GM12873 (cell line): ENCODE measurements around the gene MGAT5B.

Experiments used
- CTCF ChIP-seq: IDR thresholded peaks from 2 replicates; pipeline ENCODE4 v1.5.1; 2012; ENCODE audit warnings: low read depth, mild to moderate bottlenecking, moderate library complexity, low read length, control low read depth; ENCODE audit not compliant: insufficient read depth; ENCODE audit errors: missing control alignments

Gene MGAT5B

GRCh38 chr17:76962858-76963257 lies 94.7 kb downstream of the MGAT5B start:
- TF ChIP-seq CTCF, result no peak

- TF ChIP-seq CTCF, result no peak
Measured at GRCh38 chr17:76966016-76966415, 97.8 kb downstream of the MGAT5B start.

GRCh38 chr17:76966486-76967181 lies 98.4 kb downstream of the MGAT5B start:
- TF ChIP-seq CTCF, result no peak

GRCh38 chr17:76967762-76968161 lies 99.6 kb downstream of the MGAT5B start:
- no peak for TF ChIP-seq CTCF

- TF ChIP-seq CTCF, result no peak
Measured at GRCh38 chr17:76968707-76969597, 100.7 kb downstream of the MGAT5B start.

- TF ChIP-seq CTCF, result no peak
Measured at GRCh38 chr17:76969598-76970172, 101.5 kb downstream of the MGAT5B start.

- no peak for TF ChIP-seq CTCF
Measured at GRCh38 chr17:76972046-76972641, 103.9 kb downstream of the MGAT5B start.
